Activated CD4-positive, alpha-beta T cell treated with anti-CD3 and anti-CD28 coated beads, Interleukin-2, amount 10 ng/mL, durations not matched to agents 7 days and 5 days (primary cell): ENCODE results near the gene ITGAV. TPM values are rescaled to one million over a fixed set of nuclear protein-coding genes. Genes with fewer than 3 reads are reported as not detected.
"Not testable (repeated sequence)": the region's sequence is repeated elsewhere in the genome, so short reads cannot be mapped to it uniquely, and the experiment has no call there.

Experiments
- CTCF ChIA-PET: fragments of 350-600 bp; sonication (Branson Sonifier 250); formaldehyde crosslinking; loops from one replicate; lab custom pipeline; 2021; ENCODE audit warnings: antibody characterized with exemption; lab: Charles Lee
- POLR2A ChIA-PET: fragments of 350-600 bp; sonication (Branson Sonifier 250); formaldehyde crosslinking; loops from one replicate; lab custom pipeline; 2021; ENCODE audit warnings: antibody characterized with exemption; lab: Charles Lee
- DNase-seq: peaks from one replicate; pipeline ENCODE4 v3.0.0-alpha.2; 2020
- H3K27ac Mint-ChIP-seq: one replicate; pipeline ENCODE4 v1.8.0; 2021; ENCODE audit warnings: mild to moderate bottlenecking, moderate library complexity, mixed read lengths
- H3K27me3 Mint-ChIP-seq: one replicate; pipeline ENCODE4 v1.8.0; 2021; ENCODE audit warnings: mixed read lengths
- H3K36me3 Mint-ChIP-seq: one replicate; pipeline ENCODE4 v1.8.0; 2021; ENCODE audit warnings: low read depth, mixed read lengths
- H3K4me1 Mint-ChIP-seq: one replicate; pipeline ENCODE4 v1.8.0; 2021; ENCODE audit warnings: mixed read lengths
- H3K4me3 Mint-ChIP-seq: one replicate; pipeline ENCODE4 v1.8.0; 2021; ENCODE audit warnings: mild to moderate bottlenecking, moderate library complexity, mixed read lengths
- H3K9me3 Mint-ChIP-seq: one replicate; pipeline ENCODE4 v1.8.0; 2021; ENCODE audit warnings: mixed read lengths
- total RNA-seq, 2 experiments: library from RNA; stranded (reverse); gene quantifications; one replicate each; pipeline ENCODE4 v1.2.3, GENCODE V29; 2021

The ITGAV gene
- total RNA-seq, 2 experiments from 2014 or later = 6.5 to 7.0 TPM

DNA sequence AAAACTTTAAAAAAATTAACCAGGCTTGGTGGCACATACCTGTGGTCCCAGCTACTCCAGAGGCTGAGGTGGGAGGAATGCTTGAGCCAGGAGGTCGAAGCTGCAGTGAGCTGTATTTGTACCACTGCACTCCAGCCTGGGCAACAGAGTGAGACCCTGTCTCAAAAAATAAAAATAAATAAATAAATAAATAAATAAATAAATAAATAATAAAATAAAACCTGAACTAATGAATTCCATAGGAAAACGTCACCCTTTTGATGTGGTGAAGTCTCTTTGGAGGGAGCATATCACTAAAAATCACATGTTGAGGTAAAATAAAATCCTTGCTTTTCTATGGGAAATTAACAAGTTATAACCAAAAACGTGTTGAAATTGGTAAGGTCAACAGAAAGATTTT, 29.6 kb upstream of the ITGAV start:
- POLR2A ChIA-PET = no interaction called here
- Mint-ChIP-seq H3K27me3 (peaks cover 12% of the 10 kb centered on the region), H3K4me1 (no peaks in the 10 kb centered on the region), H3K9me3 (no peaks in the 10 kb centered on the region), H3K36me3 (no peaks in the 10 kb centered on the region), H3K27ac (no peak overlapping the region), H3K4me3 (no peak overlapping the region)
- CTCF ChIA-PET = no interaction called here
- no peak for DNase-seq

DNA sequence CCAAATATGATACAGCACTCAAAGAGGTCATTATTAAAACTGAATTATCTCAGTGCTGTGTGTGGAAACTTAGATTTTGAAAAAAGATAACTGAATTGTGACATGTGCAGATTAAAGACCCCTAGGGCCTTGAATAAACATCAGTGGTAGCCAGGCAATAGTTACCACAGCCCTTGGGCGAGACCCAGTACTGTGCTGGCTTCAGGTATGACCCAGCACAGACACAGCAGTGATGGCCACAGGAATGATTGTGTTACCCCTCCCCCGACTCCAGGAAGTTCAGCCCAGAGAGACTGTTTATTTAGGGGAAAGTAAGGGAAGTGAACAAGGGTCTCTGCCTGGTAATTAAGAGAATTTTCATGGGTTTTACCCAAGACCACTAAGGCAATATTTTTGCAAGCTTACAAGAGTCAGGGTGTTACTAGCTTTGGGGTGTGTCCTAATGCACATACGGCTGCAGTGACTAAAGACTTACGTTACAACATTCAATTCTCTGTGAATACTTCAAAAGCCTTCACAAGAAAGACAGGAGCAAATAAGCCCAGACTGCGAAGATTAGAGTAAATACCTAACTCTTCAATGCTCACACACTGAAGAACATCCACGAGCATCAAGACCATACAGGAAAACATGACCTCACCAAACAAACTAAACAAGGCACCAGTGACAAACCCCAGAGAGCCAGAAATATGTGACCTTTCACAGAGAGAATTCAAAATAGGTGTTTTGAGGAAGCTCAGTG, 28.2 kb upstream of the ITGAV start:
- DNase-seq = no peak
- no peaks in the 10 kb centered on the region for H3K9me3 Mint-ChIP-seq
- H3K4me3 Mint-ChIP-seq = no peak overlapping the region
- POLR2A ChIA-PET = no interaction called here
- no peaks in the 10 kb centered on the region for H3K4me1 Mint-ChIP-seq
- peaks cover 14% of the 10 kb centered on the region for H3K27me3 Mint-ChIP-seq
- H3K36me3 Mint-ChIP-seq = no peaks in the 10 kb centered on the region
- no peak overlapping the region for H3K27ac Mint-ChIP-seq
- CTCF ChIA-PET = no interaction called here

DNA sequence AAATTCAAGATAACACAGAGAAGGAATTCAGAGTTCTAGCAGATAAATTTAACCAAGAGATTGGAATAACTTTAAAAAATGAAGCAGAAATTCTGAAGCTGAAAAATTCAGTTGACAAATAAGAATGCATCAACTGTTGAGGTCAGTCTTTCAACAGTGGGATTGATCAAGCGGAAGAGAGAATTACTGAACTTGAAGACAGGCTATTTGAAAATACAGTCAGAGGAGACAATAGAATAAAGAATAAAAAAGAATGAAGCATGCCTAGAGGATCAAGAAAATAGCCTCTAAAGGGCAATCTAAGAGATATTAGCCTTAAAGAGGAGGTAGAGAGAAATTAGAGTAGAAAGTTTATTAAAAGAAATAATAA, 27.7 kb upstream of the ITGAV start:
- DNase-seq = no peak
- H3K27me3 Mint-ChIP-seq = peaks cover 15% of the 10 kb centered on the region
- no peaks in the 10 kb centered on the region for H3K36me3 Mint-ChIP-seq
- no peak overlapping the region for H3K27ac Mint-ChIP-seq
- no peaks in the 10 kb centered on the region for H3K9me3 Mint-ChIP-seq
- H3K4me3 Mint-ChIP-seq = no peak overlapping the region
- POLR2A ChIA-PET = no interaction called here
- CTCF ChIA-PET = no interaction called here
- H3K4me1 Mint-ChIP-seq = no peaks in the 10 kb centered on the region

DNA sequence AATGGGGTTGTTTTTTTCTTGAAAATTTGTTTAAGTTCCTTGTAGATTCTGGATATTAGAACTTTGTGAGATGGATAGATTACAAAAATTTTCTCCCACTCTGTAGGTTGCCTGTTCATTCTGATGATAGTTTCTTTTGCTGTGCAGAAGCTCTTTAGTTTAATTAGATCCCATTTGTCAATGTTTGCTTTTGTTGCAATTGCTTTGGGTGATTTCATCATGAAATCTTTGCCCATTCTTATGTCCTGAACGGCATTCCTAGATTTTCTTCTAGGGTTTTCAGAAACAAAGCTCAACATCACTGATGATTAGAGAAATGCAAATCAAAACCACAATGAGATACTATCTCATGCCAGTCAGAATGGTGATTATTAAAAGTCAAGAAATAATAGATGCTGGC, 21.3 kb upstream of the ITGAV start:
- H3K36me3 Mint-ChIP-seq, DNase-seq, H3K4me1 Mint-ChIP-seq, H3K9me3 Mint-ChIP-seq, H3K4me3 Mint-ChIP-seq, POLR2A ChIA-PET, H3K27ac Mint-ChIP-seq: not testable (repeated sequence)
- peaks cover 20% of the 10 kb centered on the region for H3K27me3 Mint-ChIP-seq
- CTCF ChIA-PET = interaction anchor here (0.6 kb wide), 1 partner anchor 420 kb away, joined by 3 read pairs; no protein-coding TSS in a partner anchor

DNA sequence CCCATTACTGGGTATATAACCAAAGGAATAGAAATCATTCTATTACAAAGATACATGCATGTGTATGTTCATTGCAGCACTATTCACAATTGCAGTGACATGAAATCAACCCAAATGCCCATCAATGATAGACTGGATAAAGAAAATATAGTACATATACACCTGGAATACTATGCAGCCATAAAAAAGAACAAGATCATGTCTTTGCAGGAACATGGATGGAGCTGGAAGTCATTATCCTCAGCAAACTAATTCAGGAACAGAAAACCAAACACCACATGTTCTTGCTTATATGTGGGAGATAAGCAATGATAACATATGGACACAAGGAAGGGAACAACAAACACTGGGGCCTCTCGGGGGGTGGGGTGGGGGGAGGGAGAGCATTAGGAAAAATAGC, 20.7 kb upstream of the ITGAV start:
- H3K4me3 Mint-ChIP-seq, H3K4me1 Mint-ChIP-seq, CTCF ChIA-PET: not testable (repeated sequence)

DNA sequence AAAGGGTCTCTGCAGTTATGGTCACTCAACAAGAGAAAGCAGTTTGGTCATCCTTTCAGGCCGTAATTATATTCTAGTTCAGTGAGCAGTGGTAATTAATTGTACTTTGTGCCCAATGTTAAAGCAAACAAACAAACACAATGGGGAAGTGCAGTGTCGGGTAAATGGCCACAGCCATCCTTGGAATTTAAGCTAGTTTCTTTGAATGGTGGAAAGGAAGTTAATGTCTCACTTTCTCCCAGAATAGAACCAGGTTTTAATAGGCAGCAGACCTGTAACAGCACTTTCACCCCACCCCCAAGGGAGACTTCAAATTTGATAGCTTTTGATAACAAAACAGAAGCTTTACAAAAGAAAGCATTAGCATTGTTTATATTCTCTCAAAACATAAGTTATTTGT, 20.0 kb upstream of the ITGAV start:
- POLR2A ChIA-PET = no interaction called here
- Mint-ChIP-seq H3K9me3 (no peaks in the 10 kb centered on the region), H3K4me1 (no peaks in the 10 kb centered on the region), H3K27ac (no peak overlapping the region), H3K36me3 (no peaks in the 10 kb centered on the region), H3K4me3 (no peak overlapping the region), H3K27me3 (peaks cover 15% of the 10 kb centered on the region)
- no peak for DNase-seq
- CTCF ChIA-PET = no interaction called here

More for the DNA sequence above, 20.7 kb upstream of the ITGAV start:
- POLR2A ChIA-PET, H3K27ac Mint-ChIP-seq, H3K9me3 Mint-ChIP-seq, DNase-seq, H3K36me3 Mint-ChIP-seq: not testable (repeated sequence)
- H3K27me3 Mint-ChIP-seq = peaks cover 16% of the 10 kb centered on the region

DNA sequence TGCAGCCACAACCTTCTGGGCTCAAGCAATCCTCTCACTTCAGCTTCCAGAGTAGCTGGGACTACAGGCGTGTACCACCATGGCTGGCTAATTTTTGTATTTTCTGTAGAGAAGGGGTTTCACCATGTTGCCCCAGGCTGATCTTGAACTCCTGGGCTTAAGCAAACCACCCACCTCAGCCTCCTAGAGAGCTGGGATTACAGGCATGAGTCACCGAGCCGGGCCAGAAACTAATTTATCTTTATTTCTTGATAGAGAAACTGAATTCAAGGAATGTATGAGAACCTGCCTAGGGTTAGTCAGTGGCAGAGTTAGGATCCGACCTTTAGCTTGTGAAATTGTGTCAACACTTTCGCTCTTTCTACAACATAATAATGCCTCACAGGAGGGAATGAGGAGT, 19.3 kb upstream of the ITGAV start:
- Mint-ChIP-seq H3K36me3 (no peaks in the 10 kb centered on the region), H3K27me3 (peaks cover 8% of the 10 kb centered on the region), H3K4me1 (no peaks in the 10 kb centered on the region), H3K9me3 (no peaks in the 10 kb centered on the region), H3K27ac (no peak overlapping the region), H3K4me3 (no peak overlapping the region)
- CTCF ChIA-PET = interaction anchor here (0.6 to 1.0 kb wide), 2 partner anchors 13 to 19 kb away, joined by 3 to 4 read pairs; partner anchors contain the start of gene ITGAV
- DNase-seq = no peak
- POLR2A ChIA-PET = no interaction called here

DNA sequence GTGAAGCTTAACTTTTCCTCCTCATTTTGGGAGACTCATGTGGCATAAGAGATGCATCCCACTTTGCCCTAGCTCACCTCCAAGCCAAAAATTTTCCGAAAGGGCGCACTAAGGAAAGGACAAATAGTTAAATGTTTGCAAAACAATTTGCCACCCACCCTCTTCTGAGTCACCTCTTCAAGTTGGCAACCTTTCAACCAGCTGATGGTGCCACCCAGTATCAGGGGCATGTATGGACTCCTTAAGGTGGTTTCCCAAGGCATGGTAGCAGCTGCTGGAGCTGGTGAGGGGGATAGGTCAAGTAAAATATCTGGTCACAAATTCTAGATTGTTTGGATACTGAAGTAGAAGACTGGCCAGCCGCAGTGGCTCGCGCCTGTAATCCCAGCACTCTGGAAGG, 17.2 kb upstream of the ITGAV start:
- Mint-ChIP-seq H3K27me3 (peaks cover 8% of the 10 kb centered on the region), H3K4me3 (no peak overlapping the region), H3K9me3 (no peaks in the 10 kb centered on the region), H3K27ac (no peak overlapping the region), H3K4me1 (no peaks in the 10 kb centered on the region), H3K36me3 (no peaks in the 10 kb centered on the region)
- ChIA-PET POLR2A (no interaction called here), CTCF (no interaction called here)
- DNase-seq = no peak

DNA sequence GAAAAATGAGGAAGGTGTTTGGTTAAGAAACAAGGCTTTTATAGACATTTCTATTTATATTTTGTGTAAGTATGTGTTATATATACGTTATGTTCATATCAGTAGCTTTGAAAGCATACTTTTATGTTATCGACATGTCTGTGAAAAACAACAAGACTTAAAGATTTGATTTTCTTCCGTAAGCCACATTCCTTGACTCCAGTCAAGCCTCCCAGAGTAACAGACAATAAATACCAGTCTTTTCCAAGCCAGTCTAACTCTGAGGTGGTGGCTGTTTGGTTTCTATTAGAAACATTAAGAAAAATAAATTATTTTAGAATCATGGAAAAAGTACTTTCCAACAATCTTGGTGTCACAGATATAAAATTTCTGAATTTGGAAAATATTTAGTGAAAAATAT, 16.3 kb upstream of the ITGAV start:
- Mint-ChIP-seq H3K36me3 (no peaks in the 10 kb centered on the region), H3K9me3 (no peaks in the 10 kb centered on the region), H3K4me1 (no peaks in the 10 kb centered on the region), H3K4me3 (no peak overlapping the region), H3K27me3 (peaks cover 5% of the 10 kb centered on the region), H3K27ac (no peak overlapping the region)
- POLR2A ChIA-PET = no interaction called here
- CTCF ChIA-PET = no interaction called here
- no peak for DNase-seq

DNA sequence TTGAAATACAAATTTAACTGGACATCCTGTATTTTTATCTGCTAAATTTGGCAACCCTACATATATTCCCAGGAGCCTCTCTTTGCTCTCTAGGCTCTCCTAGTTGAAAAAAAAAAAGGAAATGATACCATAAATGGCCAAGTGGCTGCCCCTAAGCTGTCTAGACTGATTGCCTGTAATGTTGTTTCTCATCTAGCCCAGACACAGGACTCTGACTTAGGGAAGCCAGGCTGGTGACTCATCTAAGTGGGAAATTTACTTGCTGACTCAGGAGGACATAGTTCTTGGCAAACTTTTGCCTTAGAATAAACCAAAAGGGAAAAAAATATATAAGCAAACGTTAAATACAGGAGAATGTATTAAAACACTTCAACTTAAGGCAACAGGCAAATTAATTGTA, 14.6 kb upstream of the ITGAV start:
- H3K4me1 Mint-ChIP-seq = no peaks in the 10 kb centered on the region
- H3K36me3 Mint-ChIP-seq = no peaks in the 10 kb centered on the region
- no peaks in the 10 kb centered on the region for H3K9me3 Mint-ChIP-seq
- DNase-seq = no peak
- ChIA-PET POLR2A (no interaction called here), CTCF (no interaction called here)
- no peak overlapping the region for H3K4me3 Mint-ChIP-seq
- H3K27me3 Mint-ChIP-seq = peaks cover 5% of the 10 kb centered on the region
- H3K27ac Mint-ChIP-seq = no peak overlapping the region

DNA sequence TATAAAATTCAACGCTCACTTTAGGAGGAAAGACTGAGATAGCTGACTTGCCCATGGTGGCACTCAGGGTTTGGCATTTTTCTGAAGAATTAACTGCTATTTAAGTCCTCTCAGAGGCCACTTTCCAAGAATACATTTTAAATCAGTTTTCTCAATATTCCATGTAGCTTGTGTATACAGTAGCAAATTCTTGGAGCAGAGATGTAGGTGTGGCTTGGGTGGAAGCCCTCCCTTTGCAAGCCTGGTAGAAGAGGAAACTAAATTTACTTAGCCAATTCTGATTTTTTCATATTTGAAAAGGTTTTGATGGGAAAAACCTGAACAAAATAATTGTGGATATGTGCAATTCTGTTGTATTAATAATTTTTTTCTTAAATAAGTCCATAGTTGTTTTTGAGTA, 14.0 kb upstream of the ITGAV start:
- Mint-ChIP-seq H3K27me3 (peaks cover 5% of the 10 kb centered on the region), H3K9me3 (no peaks in the 10 kb centered on the region), H3K27ac (no peak overlapping the region), H3K36me3 (no peaks in the 10 kb centered on the region), H3K4me1 (no peaks in the 10 kb centered on the region), H3K4me3 (no peak overlapping the region)
- ChIA-PET CTCF (no interaction called here), POLR2A (no interaction called here)
- no peak for DNase-seq

DNA sequence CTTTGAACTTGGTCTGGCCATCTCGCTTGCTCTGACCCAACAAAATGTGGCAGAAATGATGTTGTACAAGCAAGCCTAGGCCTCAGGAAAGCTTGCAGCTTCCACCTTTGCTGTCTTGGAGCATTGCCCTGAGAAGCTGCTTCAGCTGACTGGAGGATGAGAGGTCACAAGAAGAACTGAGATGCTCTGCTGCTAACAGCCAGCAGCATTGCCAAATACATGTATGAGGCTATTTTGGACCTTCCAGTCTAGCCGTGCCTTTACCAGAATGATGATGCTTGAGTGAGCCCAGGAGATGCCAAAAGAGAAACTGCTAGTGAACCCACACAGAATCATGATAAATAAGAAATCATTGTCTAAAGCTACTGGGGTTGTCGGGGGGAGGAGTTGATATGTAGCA, 13.2 kb upstream of the ITGAV start:
- Mint-ChIP-seq H3K4me1 (no peaks in the 10 kb centered on the region), H3K27ac (no peak overlapping the region), H3K36me3 (no peaks in the 10 kb centered on the region), H3K27me3 (peaks cover 5% of the 10 kb centered on the region), H3K9me3 (no peaks in the 10 kb centered on the region), H3K4me3 (no peak overlapping the region)
- POLR2A ChIA-PET = no interaction called here
- CTCF ChIA-PET = no interaction called here
- no peak for DNase-seq

DNA sequence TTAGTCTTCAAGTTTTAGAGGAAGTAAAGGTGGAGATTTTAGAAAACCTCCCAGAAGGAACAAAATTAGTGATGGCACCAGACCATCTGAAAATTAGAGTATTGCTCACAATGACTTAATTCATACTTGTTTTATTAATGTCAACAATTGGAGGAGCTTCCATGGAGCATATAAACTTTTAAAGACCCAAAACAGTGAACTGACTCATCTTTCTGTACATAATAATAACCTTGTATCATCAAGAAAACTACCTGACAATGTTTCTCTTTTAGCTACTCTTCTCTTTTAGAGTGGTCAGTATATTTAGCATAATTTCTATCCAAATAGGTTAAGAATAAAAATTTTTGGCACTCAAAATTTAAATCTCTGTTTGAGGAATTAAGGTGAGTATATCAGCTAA, 7.2 kb upstream of the ITGAV start:
- H3K27ac Mint-ChIP-seq = no peak overlapping the region
- CTCF ChIA-PET = no interaction called here
- no peaks in the 10 kb centered on the region for H3K9me3 Mint-ChIP-seq
- H3K4me3 Mint-ChIP-seq = no peak overlapping the region
- POLR2A ChIA-PET = no interaction called here
- H3K4me1 Mint-ChIP-seq = no peaks in the 10 kb centered on the region
- H3K36me3 Mint-ChIP-seq = no peaks in the 10 kb centered on the region
- DNase-seq = no peak
- H3K27me3 Mint-ChIP-seq = peaks cover 16% of the 10 kb centered on the region

DNA sequence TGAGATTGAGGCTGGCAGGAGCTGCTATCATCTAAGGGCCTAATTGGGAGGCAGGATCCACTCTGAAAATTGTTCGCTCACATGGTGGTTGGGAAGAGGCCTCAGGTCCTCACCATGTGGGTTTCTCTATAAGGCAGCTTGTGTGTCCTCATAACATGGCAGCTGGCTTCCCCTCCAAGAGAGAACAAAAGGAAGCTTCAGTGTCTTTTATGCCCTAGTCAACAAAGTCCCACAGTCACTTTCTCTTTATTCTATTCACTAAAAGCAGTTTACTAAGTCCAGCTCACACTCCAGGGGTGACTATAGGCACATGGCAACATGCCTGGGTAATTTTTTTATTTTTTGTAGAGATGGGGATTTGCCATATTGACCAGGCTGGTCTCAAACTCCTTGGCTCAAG, 5.8 kb upstream of the ITGAV start:
- CTCF ChIA-PET = interaction anchor here (1.1 kb wide), 1 partner anchor 13 kb away, joined by 3 read pairs; no protein-coding TSS in a partner anchor
- H3K9me3 Mint-ChIP-seq = no peaks in the 10 kb centered on the region
- POLR2A ChIA-PET = no interaction called here
- no peak overlapping the region for H3K27ac Mint-ChIP-seq
- H3K4me1 Mint-ChIP-seq = peaks cover 3% of the 10 kb centered on the region
- no peak for DNase-seq
- no peaks in the 10 kb centered on the region for H3K36me3 Mint-ChIP-seq
- peaks cover 16% of the 10 kb centered on the region for H3K27me3 Mint-ChIP-seq
- no peak overlapping the region for H3K4me3 Mint-ChIP-seq
